Measurements from ENCODE around the gene TPPP3.
"Not testable (repeated sequence)": the region's sequence is repeated elsewhere in the genome, so short reads cannot be mapped to it uniquely, and the experiment has no call there.

TPPP3 gene

DNA sequence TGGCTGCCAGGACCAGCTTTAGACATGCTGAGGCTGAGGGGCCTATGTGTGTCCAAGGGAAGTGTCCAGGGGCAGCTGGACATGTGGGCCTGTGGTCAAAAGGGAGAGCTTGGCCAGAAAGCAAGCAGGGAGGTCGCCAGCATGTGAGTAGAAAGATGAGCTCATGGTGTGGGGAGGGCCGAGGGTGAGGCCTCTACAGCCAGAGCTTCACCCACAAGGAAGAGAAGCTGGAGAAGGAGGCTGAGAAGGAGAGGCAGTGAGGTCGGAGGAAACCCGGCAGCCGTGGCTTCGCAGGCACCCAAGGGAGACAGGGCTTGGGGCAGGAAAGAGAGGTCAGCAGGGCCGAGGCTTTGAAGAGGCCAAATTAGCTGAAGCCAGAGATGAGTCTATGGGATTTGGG is 33.7 kb upstream of the TPPP3 start:
- in situ Hi-C loops (cut with HindIII; ENCODE audit: low sequenced_read_pairs) = no loop called here

DNA sequence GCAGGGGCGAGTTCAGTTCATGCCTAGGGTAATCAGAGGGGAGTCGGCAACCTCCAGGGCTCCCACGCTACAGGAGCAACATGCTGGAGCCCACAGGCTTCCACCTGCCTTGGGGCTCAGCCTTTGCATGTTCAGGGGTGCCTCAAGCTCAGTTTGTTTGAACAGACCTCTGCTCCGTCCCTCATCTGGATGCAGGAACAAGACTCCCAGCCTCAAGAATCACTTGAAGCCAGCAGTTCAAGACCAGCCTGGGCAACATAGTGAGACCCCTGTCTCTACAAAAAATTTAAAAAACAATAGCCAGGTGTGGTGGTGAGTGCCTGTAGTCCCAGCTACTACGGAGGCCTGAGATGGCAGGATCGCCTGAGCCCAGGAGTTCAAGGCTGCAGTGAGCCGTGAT is 32.7 kb upstream of the TPPP3 start:
- in situ Hi-C loops (cut with HindIII; ENCODE audit: low sequenced_read_pairs) = no loop called here

DNA sequence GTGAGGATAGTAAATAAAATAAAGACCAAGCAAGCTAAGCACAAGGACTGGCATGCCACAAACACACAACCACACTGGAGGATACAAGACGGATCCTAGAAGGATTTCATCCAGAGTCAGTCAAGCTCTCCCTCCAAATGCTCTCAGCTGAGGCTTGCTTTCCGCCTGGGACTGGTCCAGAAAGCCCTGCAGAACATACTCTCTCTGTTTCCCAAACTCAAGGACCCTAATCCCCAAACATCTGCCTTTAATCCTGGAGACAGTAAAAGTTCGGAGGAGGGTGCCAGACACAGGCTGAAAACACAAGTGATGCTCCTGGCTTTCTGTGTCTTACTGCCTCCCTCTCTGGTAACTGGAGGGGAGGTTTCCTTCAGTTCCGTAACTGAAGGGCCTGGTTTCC is 32.3 kb upstream of the TPPP3 start:
- in situ Hi-C loops (cut with HindIII; ENCODE audit: low sequenced_read_pairs) = no loop called here

DNA sequence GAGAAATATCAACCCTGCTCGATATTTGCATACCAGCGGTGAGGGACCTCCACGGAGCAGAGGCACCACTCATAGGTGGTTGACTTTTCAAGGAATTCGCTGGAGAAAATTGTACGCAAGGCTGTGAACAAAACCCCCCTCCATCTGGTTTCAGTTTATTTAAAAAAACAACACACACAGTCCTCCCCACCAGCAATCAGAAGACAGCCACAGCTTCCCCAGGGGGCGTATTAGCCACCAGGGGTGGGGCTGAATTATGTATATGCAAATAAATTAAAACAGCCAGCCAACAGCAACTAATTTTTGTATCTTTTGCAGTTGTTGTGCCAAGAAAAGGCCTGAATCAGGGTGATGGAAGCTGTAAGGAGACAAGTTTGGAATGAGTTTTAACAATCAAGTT is 31.8 kb upstream of the TPPP3 start:
- in situ Hi-C loops (cut with HindIII; ENCODE audit: low sequenced_read_pairs) = no loop called here

DNA sequence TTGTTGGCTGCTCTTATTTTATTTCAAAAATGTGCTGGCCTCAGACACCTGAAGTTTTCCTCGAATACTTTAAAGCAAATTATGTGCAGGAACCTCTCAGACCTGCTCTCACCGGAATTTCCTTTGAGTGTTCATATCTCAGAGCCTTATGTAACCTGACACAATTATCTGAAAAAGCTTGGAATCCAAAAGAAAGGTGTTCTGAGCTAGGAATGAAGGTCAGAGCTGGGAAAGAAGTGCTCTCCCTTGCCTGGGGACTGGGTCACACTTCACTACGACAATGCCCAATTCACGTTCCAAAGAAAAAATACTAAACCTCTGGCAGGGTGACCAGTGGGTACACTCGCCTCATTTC is 30.9 kb upstream of the TPPP3 start:
- in situ Hi-C loops (cut with HindIII; ENCODE audit: low sequenced_read_pairs) = no loop called here

DNA sequence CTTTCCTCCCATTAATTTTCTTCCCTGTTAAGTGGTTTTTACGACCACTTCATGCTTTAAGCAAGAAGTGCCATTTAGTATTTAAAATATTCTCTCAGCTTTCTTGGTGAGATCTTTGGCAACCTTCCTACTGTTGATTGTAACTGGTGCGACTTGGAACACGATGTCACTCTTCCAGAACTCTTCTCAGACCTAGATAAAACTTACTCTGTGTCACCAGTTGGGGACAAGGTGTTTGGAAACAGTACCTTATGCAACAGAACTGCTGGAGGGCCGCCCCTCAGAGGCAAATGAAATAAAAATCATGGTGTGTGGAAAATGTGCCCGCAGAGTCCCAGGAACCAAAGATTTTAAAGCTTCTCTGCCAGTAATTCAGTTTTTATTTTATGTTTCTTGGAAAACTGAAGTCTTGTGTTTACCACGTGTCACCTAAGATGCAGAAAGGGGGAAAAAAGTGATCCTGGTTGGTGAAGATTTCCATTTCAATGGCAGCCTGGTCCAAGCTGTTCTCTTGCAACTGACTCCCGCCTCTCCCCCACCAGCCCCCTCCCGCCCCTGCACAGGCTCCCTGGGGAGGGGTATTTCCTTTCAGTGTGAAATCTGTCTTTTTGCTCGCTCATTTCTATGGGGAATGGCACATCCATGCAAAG is 30.4 kb upstream of the TPPP3 start:
- in situ Hi-C loops (cut with HindIII; ENCODE audit: low sequenced_read_pairs) = no loop called here

DNA sequence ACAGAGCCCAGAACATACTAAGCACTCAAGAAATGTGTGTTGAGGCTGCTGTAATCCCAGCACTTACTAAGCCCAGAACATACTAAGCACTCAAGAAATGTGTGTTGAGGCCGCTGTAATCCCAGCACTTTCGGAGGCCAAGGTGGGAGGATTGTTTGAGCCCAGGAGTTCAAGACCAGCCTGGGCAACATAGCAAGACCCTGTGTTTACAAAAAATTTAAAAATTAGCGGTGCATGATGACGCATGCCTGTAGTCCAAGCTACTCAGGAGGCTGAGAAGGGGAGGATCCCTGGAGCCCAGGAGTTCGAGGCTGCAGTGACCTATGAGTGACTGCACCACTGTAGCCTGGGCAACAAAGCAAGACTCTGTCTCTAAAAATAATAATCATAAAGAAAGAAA is 29.7 kb upstream of the TPPP3 start:
- in situ Hi-C loops (cut with HindIII; ENCODE audit: low sequenced_read_pairs) = no loop called here

DNA sequence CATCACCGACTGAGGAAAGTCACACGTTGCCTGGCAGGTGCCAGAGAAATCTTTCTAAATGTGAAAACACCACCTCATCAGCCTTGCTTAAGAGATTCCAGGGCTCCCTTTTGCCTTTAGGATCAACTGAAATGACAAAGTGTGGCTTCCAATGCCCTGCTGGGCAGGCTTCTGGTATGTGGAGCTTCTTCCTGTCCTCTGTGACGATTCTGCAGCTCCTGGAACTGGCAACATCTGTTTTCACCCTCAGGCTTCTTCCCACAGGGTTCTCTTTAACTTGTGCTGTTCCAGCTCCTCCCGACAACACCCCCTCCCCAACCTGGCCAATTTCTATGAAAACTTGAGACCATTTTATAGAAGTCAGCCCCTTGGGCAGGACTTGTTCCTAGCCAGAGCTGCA is 27.7 kb upstream of the TPPP3 start:
- in situ Hi-C loops (cut with HindIII; ENCODE audit: low sequenced_read_pairs) = no loop called here

DNA sequence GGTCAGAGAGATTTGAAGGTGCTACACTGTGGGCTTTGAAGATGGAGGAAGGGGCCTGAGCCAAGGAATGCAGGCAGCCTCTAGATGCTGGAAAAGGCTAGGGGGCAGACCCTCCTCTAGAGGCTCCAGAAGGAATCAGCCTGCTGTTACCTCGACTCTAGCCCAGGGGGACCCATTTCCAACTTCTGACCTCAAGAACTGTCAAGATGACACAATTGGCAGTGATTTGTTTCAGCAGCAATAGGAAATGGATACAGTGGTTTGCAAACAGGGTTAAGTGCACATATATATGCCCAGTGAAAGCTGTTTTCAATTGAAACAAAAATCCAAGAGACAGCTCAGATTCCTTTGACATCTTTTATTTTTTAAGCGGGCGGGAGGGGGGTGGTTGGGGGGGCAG is 26.6 kb upstream of the TPPP3 start:
- in situ Hi-C loops (cut with HindIII; ENCODE audit: low sequenced_read_pairs) = no loop called here

DNA sequence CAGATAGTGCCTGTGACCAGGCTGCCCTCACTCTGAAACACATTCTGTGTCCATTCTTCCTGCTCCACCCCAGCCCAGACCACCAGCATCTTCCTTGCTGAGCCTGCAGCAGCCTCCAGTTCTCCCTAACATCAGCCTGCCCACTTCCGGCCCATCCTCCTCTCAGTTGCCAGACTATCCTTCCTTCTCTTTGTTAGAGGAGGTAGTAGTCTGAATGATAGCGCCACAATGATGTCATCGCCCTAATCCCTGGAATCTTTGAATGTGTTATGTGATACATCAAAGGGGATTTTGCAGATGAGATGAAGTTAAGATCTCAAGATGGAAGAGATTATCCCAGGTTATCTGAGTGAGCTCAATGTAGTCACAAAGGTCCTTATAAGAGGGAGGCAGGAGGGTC is 26.2 kb upstream of the TPPP3 start:
- in situ Hi-C loops (cut with HindIII; ENCODE audit: low sequenced_read_pairs) = no loop called here

DNA sequence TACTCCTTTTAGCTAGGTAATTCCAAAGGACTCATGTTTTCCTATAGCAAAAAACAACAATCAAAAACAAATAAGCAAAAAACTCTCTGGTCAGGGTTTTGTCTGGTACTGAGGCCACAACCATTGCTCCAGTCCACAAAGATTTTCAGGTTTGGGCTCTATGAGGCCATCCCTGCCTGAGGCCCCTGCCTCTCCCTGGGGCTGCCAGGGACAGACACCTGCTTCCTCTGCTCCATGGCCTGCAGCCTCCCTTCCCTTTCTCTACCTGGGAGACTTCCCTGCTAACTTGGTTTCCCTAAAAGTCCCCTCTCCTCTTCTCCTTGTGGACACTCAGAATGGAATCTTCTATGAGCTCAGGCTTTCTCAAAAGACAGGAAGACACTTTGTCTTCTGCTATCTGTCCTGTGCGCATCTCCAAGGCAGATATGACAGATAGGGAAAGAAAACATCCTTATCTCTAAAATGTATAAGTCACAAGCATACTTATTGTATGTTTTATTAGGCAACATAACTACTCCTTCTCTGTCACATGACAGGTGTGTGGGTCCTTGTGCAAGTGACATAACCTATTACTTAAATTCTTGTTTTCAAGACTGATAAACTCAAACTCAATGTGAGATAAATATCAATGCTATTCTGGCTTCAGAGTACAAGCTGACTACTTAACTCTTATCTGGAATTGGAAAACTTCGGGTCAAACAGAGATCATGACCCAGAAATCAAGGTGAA is 24.2 kb upstream of the TPPP3 start:
- in situ Hi-C loops (cut with HindIII; ENCODE audit: low sequenced_read_pairs) = no loop called here

DNA sequence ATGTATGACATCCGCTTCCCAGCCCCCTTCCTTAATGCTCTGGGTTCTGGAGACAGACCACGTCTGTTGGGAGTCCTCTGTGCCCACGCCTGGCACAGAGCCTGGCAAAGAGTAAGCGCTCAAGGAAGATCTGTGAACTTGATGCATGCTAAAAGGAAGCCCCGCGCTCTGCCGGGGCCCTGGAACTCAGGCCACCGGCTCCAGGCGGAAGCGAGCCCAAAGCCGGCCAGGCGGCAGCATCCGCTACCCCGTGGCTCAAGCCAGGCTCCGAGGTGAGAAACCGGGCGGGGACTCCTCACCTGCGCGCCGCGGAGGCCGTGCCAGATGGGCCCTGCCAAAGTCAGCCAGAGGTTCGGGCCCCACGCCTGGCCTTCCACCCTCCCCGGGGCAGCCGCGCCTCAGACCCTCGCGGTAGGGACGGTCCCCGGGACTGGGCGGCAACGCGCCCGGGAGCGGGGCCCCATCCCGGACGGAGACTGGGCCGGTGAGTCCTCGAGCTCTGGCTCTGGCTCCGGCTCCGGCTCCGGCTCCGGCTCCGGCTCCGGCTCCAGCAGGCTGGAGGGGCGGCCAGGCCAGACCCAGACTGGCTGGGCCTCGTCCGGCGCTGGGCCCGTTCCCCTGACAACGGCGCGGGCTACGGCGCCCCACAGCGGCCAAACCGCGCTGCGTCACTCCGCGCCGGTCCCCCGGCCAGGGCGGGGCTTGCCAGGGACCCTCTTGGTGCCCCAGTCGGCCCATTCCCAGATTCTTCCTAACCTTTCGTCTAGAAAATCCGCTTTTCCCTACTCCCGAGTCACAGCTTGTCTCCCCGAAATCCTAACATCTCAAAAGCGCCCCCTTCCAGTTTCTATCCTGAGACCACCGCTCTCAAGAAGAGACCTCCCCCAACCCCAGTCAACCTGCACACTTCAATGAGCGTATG is 22.8 kb upstream of the TPPP3 start, which contains the start of gene ZDHHC1:
Gene ZDHHC1, minus strand, starts transcription at position 606 of the 922 bp plus-strand sequence. CDS start 8,702 bp downstream, outside the sequence.
- in situ Hi-C loops (cut with HindIII; ENCODE audit: low sequenced_read_pairs) = no loop called here

DNA sequence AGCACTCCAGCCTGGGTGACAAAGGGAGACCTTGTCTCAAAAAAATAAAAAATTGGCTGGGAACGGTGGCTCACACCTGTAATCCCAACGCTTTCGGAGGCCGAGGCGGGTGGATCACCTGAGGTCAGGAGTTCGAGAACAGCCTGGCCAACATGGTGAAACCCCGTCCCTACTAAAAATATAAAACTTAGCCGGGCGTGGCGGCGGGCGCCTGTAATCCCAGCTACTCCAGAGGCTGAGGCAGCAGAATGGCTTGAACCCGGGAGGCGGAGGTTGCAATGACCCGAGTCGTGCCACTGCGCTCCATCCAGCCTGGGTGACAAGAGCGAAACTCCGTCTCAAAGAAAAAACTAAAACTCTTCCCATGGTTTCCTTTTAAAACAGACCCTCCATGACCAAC is 22.1 kb upstream of the TPPP3 start:
- in situ Hi-C loops (cut with HindIII; ENCODE audit: low sequenced_read_pairs) = not testable (repeated sequence)

DNA sequence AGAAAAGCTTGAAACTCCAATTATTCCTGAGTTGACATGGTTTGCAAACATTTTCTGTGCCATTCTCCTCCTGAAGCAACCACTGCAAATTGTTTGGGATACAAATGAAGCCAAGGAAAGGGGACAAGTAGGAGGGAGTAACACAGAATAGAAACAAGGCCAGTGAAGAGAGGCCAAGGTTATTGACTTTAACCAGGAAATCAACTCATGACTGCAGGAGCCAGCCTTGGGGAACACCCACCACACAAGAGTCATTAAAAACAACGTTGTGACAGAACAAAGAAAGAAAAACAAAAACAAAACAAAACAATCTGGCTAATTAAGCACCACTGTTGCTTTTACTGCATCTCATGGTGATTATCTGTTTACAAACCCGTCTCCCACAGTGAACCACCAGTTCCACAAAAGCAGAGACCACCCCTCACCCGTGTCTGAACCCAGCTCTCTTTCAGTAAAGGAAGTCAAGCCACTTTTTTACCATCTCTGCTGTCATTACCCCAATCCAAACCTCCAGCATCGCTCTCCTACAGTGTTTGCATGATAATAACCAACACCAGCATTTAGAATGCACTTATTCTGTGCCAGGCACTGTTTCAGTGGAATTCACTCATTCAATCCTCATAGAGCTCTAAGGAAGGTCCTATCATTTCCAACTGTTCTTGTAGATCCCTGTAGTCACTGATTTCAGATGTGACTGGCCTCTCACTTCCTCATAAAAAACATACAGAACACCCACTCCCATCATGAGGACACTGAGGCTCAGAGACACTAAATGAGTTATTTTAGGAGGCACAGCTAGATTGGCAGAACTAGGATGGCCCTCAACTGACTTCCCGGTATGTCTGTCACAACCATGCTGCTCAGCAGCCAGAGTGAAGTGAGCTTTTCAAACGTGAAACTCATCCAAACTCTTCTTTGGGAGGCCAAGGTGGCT is 20.9 kb upstream of the TPPP3 start:
- in situ Hi-C loops (cut with HindIII; ENCODE audit: low sequenced_read_pairs) = no loop called here

DNA sequence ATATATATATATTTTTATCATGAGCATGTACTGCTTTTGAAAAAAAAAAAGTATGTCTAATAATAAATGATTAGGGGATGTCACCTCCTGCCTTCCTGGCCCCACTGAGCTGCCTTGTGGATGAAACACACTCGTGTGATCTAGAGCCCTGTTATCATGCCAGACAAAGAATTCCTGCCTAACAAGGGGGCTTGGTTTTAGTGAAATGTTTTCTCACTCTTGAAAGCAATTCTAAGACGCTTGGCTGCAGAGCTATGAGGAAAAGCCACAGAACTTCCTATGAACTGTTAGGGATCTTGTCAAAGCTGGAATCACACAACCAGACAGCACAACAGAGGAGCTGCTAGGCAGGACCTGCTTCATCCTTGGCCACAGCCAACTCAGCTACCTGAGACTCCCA is 19.0 kb upstream of the TPPP3 start:
- in situ Hi-C loops (cut with HindIII; ENCODE audit: low sequenced_read_pairs) = no loop called here

DNA sequence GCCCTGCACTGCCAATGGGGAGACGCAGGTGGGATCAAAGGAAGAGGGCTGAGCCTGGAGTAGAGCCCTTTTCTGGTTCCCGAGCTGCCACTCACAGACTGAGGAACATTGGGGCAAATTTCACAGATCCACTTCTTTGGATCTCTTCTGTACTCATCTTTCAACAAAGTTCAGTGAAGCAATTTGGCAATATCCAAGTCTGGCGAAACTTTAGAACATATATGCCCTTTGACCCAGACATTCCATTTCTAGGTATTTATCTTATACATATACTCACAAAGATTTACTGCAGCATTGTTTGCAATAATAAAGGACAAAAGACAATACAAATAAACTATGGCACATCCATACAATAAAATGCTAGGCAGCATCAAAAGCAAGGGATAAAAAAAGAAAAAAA is 18.0 kb upstream of the TPPP3 start:
- in situ Hi-C loops (cut with HindIII; ENCODE audit: low sequenced_read_pairs) = no loop called here

DNA sequence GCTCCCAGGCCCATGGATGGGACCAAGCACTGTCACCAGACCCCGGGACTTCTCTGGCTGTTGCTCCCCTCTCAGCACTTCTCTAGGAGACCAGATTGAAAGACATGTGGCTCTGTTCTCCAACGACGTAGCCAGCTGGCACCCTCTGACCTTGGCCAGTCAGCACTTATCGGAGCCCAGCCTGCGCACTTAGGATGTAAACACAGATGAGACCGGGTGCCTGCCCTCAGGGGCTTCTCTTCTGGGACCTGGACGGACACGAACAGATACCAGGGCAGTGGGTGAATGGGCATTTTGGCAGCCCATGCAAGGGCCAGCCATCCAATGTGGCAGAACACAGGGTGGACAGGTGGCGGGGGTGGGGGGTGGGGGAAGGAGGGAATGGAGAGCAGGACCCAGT is 16.3 kb upstream of the TPPP3 start:
- in situ Hi-C loops (cut with HindIII; ENCODE audit: low sequenced_read_pairs) = no loop called here

DNA sequence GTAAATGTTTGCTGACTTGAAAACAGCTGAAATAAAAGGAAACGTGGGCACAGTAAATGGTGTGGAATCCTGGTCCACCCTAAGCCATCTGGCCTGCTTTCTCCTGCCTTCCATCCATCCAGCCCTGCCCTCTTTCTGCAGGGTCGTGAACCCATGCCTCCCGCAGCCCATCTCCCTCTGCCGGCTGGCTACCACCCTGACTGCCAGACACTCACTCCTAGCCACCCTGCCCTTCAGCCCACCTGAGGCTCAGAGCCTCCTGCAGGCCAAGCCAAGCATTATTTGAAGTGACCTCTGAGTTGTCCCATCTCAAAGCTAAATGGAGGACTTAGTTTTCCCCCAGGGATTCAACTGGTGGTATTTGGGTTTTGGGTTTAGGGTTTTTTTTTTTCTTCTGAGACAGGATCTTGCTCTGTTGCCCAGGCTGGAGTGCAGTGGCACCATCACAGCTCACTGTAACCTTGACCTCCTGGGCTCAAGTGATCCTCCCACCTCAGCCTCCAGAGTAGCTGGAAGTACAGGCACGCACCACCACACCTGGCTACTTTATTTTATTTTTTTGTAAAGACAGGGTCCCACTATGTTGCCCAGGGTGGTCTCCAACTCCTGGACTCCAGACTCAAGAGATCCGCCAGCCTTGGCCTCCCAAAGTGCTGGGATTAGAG is 14.6 kb upstream of the TPPP3 start:
- in situ Hi-C loops (cut with HindIII; ENCODE audit: low sequenced_read_pairs) = no loop called here

DNA sequence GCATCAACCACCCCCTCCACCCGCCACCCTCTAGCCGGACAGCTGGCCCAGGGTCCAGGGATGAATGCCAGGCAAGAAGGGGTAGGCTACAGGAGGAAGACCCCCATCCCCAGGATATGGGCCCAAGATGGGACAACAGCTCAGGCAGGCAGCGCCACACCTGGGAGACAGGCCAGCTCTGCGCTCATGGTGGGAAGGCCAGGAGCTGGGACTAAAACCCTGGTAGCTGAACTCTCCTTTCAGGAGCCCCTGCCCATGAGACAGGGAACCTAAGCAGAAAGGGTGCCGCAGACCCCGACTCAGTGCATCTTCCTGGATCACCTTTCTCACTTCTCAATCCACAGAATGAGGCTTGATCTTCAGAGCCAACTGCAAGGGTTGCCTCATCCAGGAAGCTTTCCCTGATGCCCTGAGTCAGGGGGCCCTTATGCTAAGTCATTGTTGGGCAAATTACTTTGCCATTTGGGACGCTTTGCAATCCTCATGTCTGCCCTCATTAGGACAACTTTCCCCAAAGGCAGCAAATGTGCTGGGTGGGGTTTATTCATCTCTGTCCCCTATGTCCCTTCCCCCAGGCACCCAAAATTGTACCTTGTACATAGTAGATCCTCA is 14.0 kb upstream of the TPPP3 start:
- in situ Hi-C loops (cut with HindIII; ENCODE audit: low sequenced_read_pairs) = no loop called here

Data from DLD1 (cell line).